SKM-1 (cell line): ENCODE data around the gene AOC3.
"Not testable (repeated sequence)": the region's sequence is repeated elsewhere in the genome, so short reads cannot be mapped to it uniquely, and the experiment has no call there.

ENCODE experiments used
- DNase-seq: peaks from one replicate; lab custom pipeline; 2025; ENCODE audit not compliant: unreplicated experiment; lab: John Stamatoyannopoulos, UW

Gene AOC3

GRCh38 chr17:42866216-42866615 lies 15.2 kb downstream of the AOC3 start:
- no peak for DNase-seq

- DNase-seq, result no peak
These were observed 15.9 kb downstream of the AOC3 start for GRCh38 chr17:42866631-42867575.

GRCh38 chr17:42867694-42868261 lies 16.8 kb downstream of the AOC3 start:
- not testable (repeated sequence) for DNase-seq

- no peak for DNase-seq
These were observed 17.3 kb downstream of the AOC3 start for GRCh38 chr17:42868338-42868737.

GRCh38 chr17:42871647-42872046 lies 20.6 kb downstream of the AOC3 start:
- DNase-seq, result no peak

GRCh38 chr17:42872251-42872965 lies 21.4 kb downstream of the AOC3 start:
- no peak for DNase-seq

- no peak for DNase-seq
These were observed 22.3 kb downstream of the AOC3 start for GRCh38 chr17:42873315-42873714.

- not testable (repeated sequence) for DNase-seq
These were observed 23.1 kb downstream of the AOC3 start for GRCh38 chr17:42873932-42874695.

GRCh38 chr17:42877037-42877436 lies 26.0 kb downstream of the AOC3 start:
- no peak for DNase-seq

GRCh38 chr17:42878123-42878880 lies 27.3 kb downstream of the AOC3 start:
- no peak for DNase-seq

- DNase-seq, result no peak
These were observed 28.1 kb downstream of the AOC3 start for GRCh38 chr17:42878924-42879595.

GRCh38 chr17:42879596-42879985 lies 28.6 kb downstream of the AOC3 start:
- no peak for DNase-seq

GRCh38 chr17:42880776-42881310 lies 29.8 kb downstream of the AOC3 start:
- DNase-seq, result no peak

GRCh38 chr17:42881706-42882105 lies 30.7 kb downstream of the AOC3 start:
- DNase-seq, result not testable (repeated sequence)

- DNase-seq, result no peak
These were observed 31.2 kb downstream of the AOC3 start for GRCh38 chr17:42882166-42882565.

GRCh38 chr17:42883802-42884558 lies 33.0 kb downstream of the AOC3 start:
- DNase-seq, result no peak

GRCh38 chr17:42885806-42886205 lies 34.8 kb downstream of the AOC3 start:
- not testable (repeated sequence) for DNase-seq

GRCh38 chr17:42886283-42887176 lies 35.5 kb downstream of the AOC3 start:
- DNase-seq, result peak; percentile 71
